GM12878 (cell line): ENCODE data around the gene ACOX1. TPM values are rescaled to one million over a fixed set of nuclear protein-coding genes. Genes with fewer than 3 reads are reported as not detected.

Source experiments
- ATAC-seq: fragments of 200-7000 bp; cut with Tn5 transposase; 3 replicates; pipeline ENCODE4 v1.9.1; 2020; ENCODE audit warnings: mild to moderate bottlenecking, moderate library complexity
- BruUV-seq: library from RNA; stranded (reverse); fragments of 400-500 nt; replicated peaks from 2 replicates; lab custom pipeline; 2021; lab: Mats Ljungman, UMichigan
- CTCF ChIA-PET: fragments of 300-600 bp; sonication (Branson Sonifier 250); formaldehyde crosslinking; extraction: SDS; loops from one replicate; lab custom pipeline; 2021; ENCODE audit warnings: inconsistent platforms; lab: Yijun Ruan, JAX
- POLR2A ChIA-PET: fragments of 350-600 bp; formaldehyde crosslinking; extraction: SDS; loops from one replicate; lab custom pipeline; 2021; ENCODE audit warnings: inconsistent platforms; lab: Charles Lee
- RAD21 ChIA-PET: fragments of 300-600 bp; sonication (Branson Sonifier 250); formaldehyde crosslinking; loops from one replicate; lab custom pipeline; 2023; ENCODE audit warnings: antibody characterized with exemption; ENCODE audit not compliant: unreplicated experiment; lab: Charles Lee
- SMC1A ChIA-PET: fragments of 300-600 bp; sonication (Branson Sonifier 250); formaldehyde crosslinking; loops from one replicate; lab custom pipeline; 2023; ENCODE audit not compliant: unreplicated experiment, uncharacterized antibody; lab: Charles Lee
- DNase-seq: peaks from one replicate; pipeline ENCODE4 v3.0.0-alpha.2; 2011; ENCODE audit warnings: low read depth, low spot score
- FAIRE-seq: peaks from 3 replicates; lab custom pipeline; 2011; peaks lifted over from hg19 to GRCh38; lab: Jason Lieb, UNC
- H2AFZ ChIP-seq: 2 replicates; pipeline ENCODE4 v1.6.0; 2011; ENCODE audit warnings: low read depth, low read length, control low read depth; ENCODE audit not compliant: control insufficient read depth
- H3K27ac ChIP-seq: 2 replicates; pipeline ENCODE4 v1.5.1; 2011; ENCODE audit warnings: control low read depth; ENCODE audit not compliant: control insufficient read depth, insufficient read depth
- H3K27me3 ChIP-seq, 2 experiments: replicated peaks in 1 of 2; 2 replicates each; pipeline versions ENCODE4 v1.6.0 to v1.6.1; 2011; ENCODE audit warnings: low read length in 1 of 2; ENCODE audit not compliant: control insufficient read depth in 2 of 2, insufficient read depth in 2 of 2
- H3K36me3 ChIP-seq, 2 experiments: 2 replicates each; pipeline ENCODE4 v1.5.1; 2011; ENCODE audit warnings: low read length in 1 of 2; ENCODE audit not compliant: control insufficient read depth in 2 of 2, insufficient read depth in 2 of 2
- H3K4me1 ChIP-seq: 2 replicates; pipeline ENCODE4 v1.6.1; 2011; ENCODE audit warnings: mild to moderate bottlenecking, low read length, moderate library complexity, mixed read lengths; ENCODE audit not compliant: control insufficient read depth, insufficient read depth
- H3K4me2 ChIP-seq: 2 replicates; pipeline ENCODE4 v1.6.0; 2011; ENCODE audit warnings: control low read depth; ENCODE audit not compliant: control insufficient read depth, insufficient read depth
- H3K4me3 ChIP-seq: fragments of 200-600 bp; sonication (generic); 2 replicates; pipeline ENCODE4 v1.5.1; 2016
- H3K79me2 ChIP-seq: 2 replicates; pipeline ENCODE4 v1.6.0; 2011; ENCODE audit warnings: low read length; ENCODE audit not compliant: control insufficient read depth, insufficient read depth
- H3K9ac ChIP-seq: 2 replicates; pipeline ENCODE4 v1.8.0; 2011; ENCODE audit warnings: low read length, control low read depth, mixed read lengths; ENCODE audit not compliant: control insufficient read depth, insufficient read depth
- H3K9me3 ChIP-seq: replicated peaks from 3 replicates; pipeline ENCODE4 v1.5.1; 2011; ENCODE audit warnings: mild to moderate bottlenecking, low read length; ENCODE audit not compliant: control insufficient read depth, insufficient read depth
- H4K20me1 ChIP-seq: 2 replicates; pipeline ENCODE4 v1.6.0; 2011; ENCODE audit not compliant: control insufficient read depth, insufficient read depth
- ASH2L ChIP-seq: fragments of 300-600, 200-600 bp; sonication (generic); IDR thresholded peaks from 2 replicates; pipeline ENCODE4 v1.6.1; 2017; ENCODE audit warnings: low read depth, mild to moderate bottlenecking, borderline replicate concordance
- FOXM1 ChIP-seq: IDR thresholded peaks from 2 replicates; pipeline ENCODE4 v1.6.1; 2012; ENCODE audit warnings: low read depth, mild to moderate bottlenecking, inconsistent platforms, low read length, moderate library complexity
- HCFC1 ChIP-seq: fragments of 150-350 bp; IDR thresholded peaks from 2 replicates; pipeline ENCODE4 v1.6.1; 2014; ENCODE audit warnings: low read length
- KDM1A ChIP-seq: fragments of 200-600 bp; sonication (generic); IDR thresholded peaks from 2 replicates; pipeline ENCODE4 v1.6.1; 2016; ENCODE audit warnings: borderline replicate concordance
- KLF5 ChIP-seq: fragments of 450-650 bp; IDR thresholded peaks from 2 replicates; pipeline ENCODE4 v1.6.1; 2014; ENCODE audit warnings: mild to moderate bottlenecking; ENCODE audit not compliant: partially characterized antibody
- MTA3 ChIP-seq: IDR thresholded peaks from 2 replicates; pipeline ENCODE4 v1.6.1; 2012; ENCODE audit warnings: low read length, inconsistent platforms, borderline replicate concordance
- SREBF2 ChIP-seq: IDR thresholded peaks from 2 replicates; pipeline ENCODE4 v1.6.1; 2012; ENCODE audit warnings: mild to moderate bottlenecking, low read length
- STAT1 ChIP-seq: fragments of 450-650 bp; conservative IDR thresholded peaks from 2 replicates; pipeline ENCODE4 v1.6.1; 2014; ENCODE audit warnings: antibody characterized with exemption, mild to moderate bottlenecking
- ZNF207 ChIP-seq: fragments of 450-650 bp; IDR thresholded peaks from 2 replicates; pipeline ENCODE4 v1.6.1; 2014; ENCODE audit warnings: antibody characterized with exemption, mild to moderate bottlenecking, borderline replicate concordance
- WGBS: methylation state at CpG from one replicate; pipeline ENCODE4 v1.1.6; 2016; ENCODE audit warnings: low lambda C conversion rate; ENCODE audit not compliant: insufficient replicate concordance, insufficient coverage; ENCODE audit errors: missing lambda C conversion rate; 5-methylcytosine and 5-hydroxymethylcytosine counted together
- in situ Hi-C: fragments of 300-500 bp; cut with MboI; formaldehyde crosslinking; loops from 9 replicates; pipeline ENCODE4 v1.14.3; 2018; ENCODE audit warnings: mixed read lengths
- intact Hi-C: fragments of 100-400 bp; cut with micrococcal nuclease; formaldehyde crosslinking; loops from one replicate; pipeline ENCODE4 v1.14.2; 2022; ENCODE audit not compliant: unreplicated experiment
- polyA plus RNA-seq, 11 experiments: library from polyadenylated mRNA; depleted of rRNA in 4 of 11; unstranded in 6 of 11; stranded (reverse) in 5 of 11; fragments of >200 nt; fragmentation: Nextera tagmentation in 4 of 11; fragmentation: Illumina TruSeq in 1 of 11; extraction: Ambion mirVana in 4 of 11; extraction: Trizol in 1 of 11; gene quantifications; 1 replicate in 1 of 11; 2 replicates in 10 of 11; pipeline versions ENCODE4 v1.2.1 to v1.2.3, GENCODE V29; 2011 to 2016; ENCODE audit warnings: inconsistent platforms in 2 of 11, missing spikeins in 2 of 11, low read depth in 1 of 11
- total RNA-seq, 4 experiments: library from RNA; depleted of rRNA in 3 of 4; stranded (reverse); fragments of >200 nt in 3 of 4; fragmentation: Illumina TruSeq in 1 of 4; extraction: Trizol in 1 of 4; gene quantifications; 2 replicates each; pipeline versions ENCODE4 v1.2.1 to v1.2.3, GENCODE V29; 2013 to 2021
- TF ChIP-seq, protein P1 (sequence below): IDR thresholded peaks from 2 replicates; pipeline ENCODE4 v1.6.1; 2012; ENCODE audit warnings: low read length, inconsistent platforms
- TF ChIP-seq, protein P2 (sequence below): fragments of 450-650 bp; IDR thresholded peaks from 2 replicates; pipeline ENCODE4 v1.6.1; 2017; ENCODE audit warnings: mild to moderate bottlenecking

ACOX1 gene
- total and polyA plus RNA-seq, 10 of the 15 experiments (the other 5 are each of a cell fraction or from before 2014, with no cell fraction given), result 6.5 to 26.2 (median 21.6) TPM

DNA sequence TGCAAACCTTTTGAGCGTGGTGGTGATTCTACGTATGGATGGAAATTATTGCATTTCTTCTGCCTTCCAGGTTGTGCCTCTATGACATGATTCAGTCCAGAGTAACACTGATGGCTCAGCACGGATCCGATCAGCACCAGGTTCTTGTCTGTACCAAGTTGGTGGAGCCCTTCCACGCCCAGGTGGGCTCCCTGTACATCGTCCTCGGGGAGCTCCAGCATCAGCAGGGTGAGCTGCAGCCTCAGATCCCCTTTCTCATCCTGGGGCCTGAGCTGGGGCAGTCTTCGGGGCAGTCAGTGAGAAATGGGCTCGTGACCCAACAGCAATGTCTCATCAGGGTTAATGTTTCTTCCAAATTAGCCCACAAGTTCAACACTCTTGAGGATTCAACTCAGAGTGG is 12.4 kb upstream of the ACOX1 start:
- ATAC-seq (no peak), FAIRE-seq (no peak), DNase-seq (no peak)
- Histone ChIP-seq H3K9me3 (no peaks in the 10 kb centered on the region), H3K79me2 (no peaks in the 10 kb centered on the region), H3K27me3 (no peaks in the 10 kb centered on the region), H2AFZ (no peak overlapping the region), H3K4me1 (peaks cover 15% of the 10 kb centered on the region; the same call in 1 of the 2 replicates), H4K20me1 (no peaks in the 10 kb centered on the region), H3K36me3 (peaks cover 4 to 5% of the 10 kb centered on the region in 2 experiments; a peak in 3 of 4 replicates), H3K27ac (no peak overlapping the region), H3K4me3 (no peak overlapping the region), H3K4me2 (no peak overlapping the region), H3K9ac (no peak overlapping the region)
- ChIA-PET RAD21 (interaction anchor here (0.8 to 1.9 kb wide), 4 partner anchors 11 to 288 kb away, joined by 3 to 10 read pairs (median 6); partner anchors contain the start of genes ACOX1 and TEN1), POLR2A (interaction anchor here (0.6 to 2.7 kb wide), 11 partner anchors 8 to 1896 kb away, joined by 3 to 17 read pairs (median 3); partner anchors contain the start of gene MRPL38), CTCF (interaction anchor here (0.6 to 1.2 kb wide), 8 partner anchors 9 to 63 kb away, joined by 3 to 7 read pairs (median 3); partner anchors contain the start of genes ACOX1, CDK3 and TEN1), SMC1A (interaction anchor here (0.9 to 1.6 kb wide), 3 partner anchors 9 to 537 kb away, joined by 3 to 9 read pairs (median 3); partner anchors contain the start of gene CDK3)
- in situ Hi-C loops, result no loop called here
- no peak for TF ChIP-seq ZNF207
- TF ChIP-seq ASH2L, result no peak
- TF ChIP-seq, protein P1, sequence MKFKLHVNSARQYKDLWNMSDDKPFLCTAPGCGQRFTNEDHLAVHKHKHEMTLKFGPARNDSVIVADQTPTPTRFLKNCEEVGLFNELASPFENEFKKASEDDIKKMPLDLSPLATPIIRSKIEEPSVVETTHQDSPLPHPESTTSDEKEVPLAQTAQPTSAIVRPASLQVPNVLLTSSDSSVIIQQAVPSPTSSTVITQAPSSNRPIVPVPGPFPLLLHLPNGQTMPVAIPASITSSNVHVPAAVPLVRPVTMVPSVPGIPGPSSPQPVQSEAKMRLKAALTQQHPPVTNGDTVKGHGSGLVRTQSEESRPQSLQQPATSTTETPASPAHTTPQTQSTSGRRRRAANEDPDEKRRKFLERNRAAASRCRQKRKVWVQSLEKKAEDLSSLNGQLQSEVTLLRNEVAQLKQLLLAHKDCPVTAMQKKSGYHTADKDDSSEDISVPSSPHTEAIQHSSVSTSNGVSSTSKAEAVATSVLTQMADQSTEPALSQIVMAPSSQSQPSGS, result no peak
- TF ChIP-seq, protein P2, sequence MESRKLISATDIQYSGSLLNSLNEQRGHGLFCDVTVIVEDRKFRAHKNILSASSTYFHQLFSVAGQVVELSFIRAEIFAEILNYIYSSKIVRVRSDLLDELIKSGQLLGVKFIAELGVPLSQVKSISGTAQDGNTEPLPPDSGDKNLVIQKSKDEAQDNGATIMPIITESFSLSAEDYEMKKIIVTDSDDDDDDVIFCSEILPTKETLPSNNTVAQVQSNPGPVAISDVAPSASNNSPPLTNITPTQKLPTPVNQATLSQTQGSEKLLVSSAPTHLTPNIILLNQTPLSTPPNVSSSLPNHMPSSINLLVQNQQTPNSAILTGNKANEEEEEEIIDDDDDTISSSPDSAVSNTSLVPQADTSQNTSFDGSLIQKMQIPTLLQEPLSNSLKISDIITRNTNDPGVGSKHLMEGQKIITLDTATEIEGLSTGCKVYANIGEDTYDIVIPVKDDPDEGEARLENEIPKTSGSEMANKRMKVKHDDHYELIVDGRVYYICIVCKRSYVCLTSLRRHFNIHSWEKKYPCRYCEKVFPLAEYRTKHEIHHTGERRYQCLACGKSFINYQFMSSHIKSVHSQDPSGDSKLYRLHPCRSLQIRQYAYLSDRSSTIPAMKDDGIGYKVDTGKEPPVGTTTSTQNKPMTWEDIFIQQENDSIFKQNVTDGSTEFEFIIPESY, result no peak
- TF ChIP-seq KLF5, result no peak
- TF ChIP-seq MTA3, result no peak
- TF ChIP-seq FOXM1, result no peak
- no peak for TF ChIP-seq STAT1
- no peak for TF ChIP-seq SREBF2
- TF ChIP-seq HCFC1, result no peak
- TF ChIP-seq KDM1A, result no peak
- WGBS, result 86% methylated on average over 9 of the region's 9 CpGs
- intact Hi-C loops, result no loop called here
- BruUV-seq, result no TSS peak
